ENCODE measurements around the gene TRIM27.
"Not testable (repeated sequence)": the region's sequence is repeated elsewhere in the genome, so short reads cannot be mapped to it uniquely, and the experiment has no call there.

GRCh38 chr6:28929339-28929738 lies 5.6 kb upstream of the TRIM27 start:
- not testable (repeated sequence) for TF ChIP-seq CTCF (IDR thresholded peaks at IDR 0.05; ENCODE audit: borderline replicate concordance, extremely low read depth, low read length, poor library complexity, severe bottlenecking); EZH2 (IDR thresholded peaks at IDR 0.05; ENCODE audit: borderline replicate concordance, low read depth, low read length, severe bottlenecking)
